ENCODE results near the gene AHI1. TPM values are rescaled to one million over a fixed set of nuclear protein-coding genes. Genes with fewer than 3 reads are reported as not detected.

The AHI1 gene
- polyA plus RNA-seq, 1 donor, result 22.8 TPM

GRCh38 chr6:135325624-135326424 is 171.7 kb downstream of the AHI1 start:
- no peak for DNase-seq (ENCODE audit: low read depth)

GRCh38 chr6:135324531-135324930 is 173.0 kb downstream of the AHI1 start:
- no peak for DNase-seq (ENCODE audit: low read depth)

- no peak for DNase-seq (ENCODE audit: low read depth)
Observed at GRCh38 chr6:135323979-135324378, 173.6 kb downstream of the AHI1 start.

GRCh38 chr6:135323202-135323668 is 174.3 kb downstream of the AHI1 start:
- no peak for DNase-seq (ENCODE audit: low read depth)

GRCh38 chr6:135322427-135323201 is 174.9 kb downstream of the AHI1 start:
- no peak for DNase-seq (ENCODE audit: low read depth)

GRCh38 chr6:135320721-135321621 is 176.6 kb downstream of the AHI1 start:
- no peak for DNase-seq (ENCODE audit: low read depth)

GRCh38 chr6:135319819-135320218 is 177.7 kb downstream of the AHI1 start:
- no peak for DNase-seq (ENCODE audit: low read depth)

- no peak for DNase-seq (ENCODE audit: low read depth)
Observed at GRCh38 chr6:135318738-135319469, 178.6 kb downstream of the AHI1 start.

GRCh38 chr6:135314543-135314942 is 183.0 kb downstream of the AHI1 start:
- no peak for DNase-seq (ENCODE audit: low read depth)

- DNase-seq (ENCODE audit: low read depth), result no peak
Observed at GRCh38 chr6:135311446-135312200, 185.9 kb downstream of the AHI1 start.

GRCh38 chr6:135310291-135310690 is 187.2 kb downstream of the AHI1 start:
- DNase-seq (ENCODE audit: low read depth), result no peak

GRCh38 chr6:135306740-135307420 is 190.7 kb downstream of the AHI1 start:
- DNase-seq (ENCODE audit: low read depth), result no peak

GRCh38 chr6:135306166-135306565 is 191.4 kb downstream of the AHI1 start:
- no peak for DNase-seq (ENCODE audit: low read depth)

GRCh38 chr6:135305684-135306083 is 191.9 kb downstream of the AHI1 start:
- DNase-seq (ENCODE audit: low read depth), result no peak

- DNase-seq (ENCODE audit: low read depth), result no peak
Observed at GRCh38 chr6:135304883-135305282, 192.7 kb downstream of the AHI1 start.

GRCh38 chr6:135301304-135301703 is 196.2 kb downstream of the AHI1 start:
- DNase-seq (ENCODE audit: low read depth), result no peak

GRCh38 chr6:135300576-135300975 is 197.0 kb downstream of the AHI1 start:
- no peak for DNase-seq (ENCODE audit: low read depth)

- no peak for DNase-seq (ENCODE audit: low read depth)
Observed at GRCh38 chr6:135299256-135299655, 198.3 kb downstream of the AHI1 start.

GRCh38 chr6:135298455-135298854 is 199.1 kb downstream of the AHI1 start:
- DNase-seq (ENCODE audit: low read depth), result no peak

GRCh38 chr6:135296715-135297114 is 200.8 kb downstream of the AHI1 start:
- DNase-seq (ENCODE audit: low read depth), result no peak
